ENCODE measurements around the gene SORT1. TPM values are rescaled to one million over a fixed set of nuclear protein-coding genes. Genes with fewer than 3 reads are reported as not detected.

SORT1 gene
- total RNA-seq, 1 donor from 2014 or later = 0.20 TPM

DNA sequence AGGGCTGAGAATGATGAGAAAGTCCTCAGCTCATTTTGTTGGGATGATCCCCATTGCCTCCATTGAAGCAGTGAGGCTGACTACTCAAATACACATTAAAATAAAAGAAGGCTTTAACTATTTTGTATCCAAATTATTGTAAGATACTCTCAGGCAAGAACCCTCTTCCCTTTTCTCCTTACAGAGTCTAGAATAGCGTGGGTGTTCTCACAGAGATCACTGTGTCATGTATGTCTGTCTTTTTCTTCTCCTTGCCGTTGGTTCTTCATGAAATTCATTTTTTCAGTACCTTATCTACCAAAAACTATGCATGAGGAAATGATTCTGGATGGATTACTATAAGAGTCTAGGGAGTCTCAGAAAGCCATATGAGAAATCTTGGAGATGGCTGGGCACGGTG is 30.1 kb downstream of the SORT1 start:
- no peaks in the 10 kb centered on the region for H3K9me3 Mint-ChIP-seq
- intact Hi-C loops (cut with micrococcal nuclease) = no loop called here
- DNase-seq (no peak), ATAC-seq (ENCODE audit: low read depth) (no peak)
- ChIA-PET CTCF (no interaction called here), POLR2A (no interaction called here)
- H3K27me3 Mint-ChIP-seq = peaks cover 34% of the 10 kb centered on the region
- no peak overlapping the region for H3K4me3 Mint-ChIP-seq
- no peaks in the 10 kb centered on the region for H3K36me3 Mint-ChIP-seq (ENCODE audit: low read depth)
- peaks cover 2% of the 10 kb centered on the region for H3K4me1 Mint-ChIP-seq
- no peak overlapping the region for H3K27ac Mint-ChIP-seq
- TF ChIP-seq, protein P1, sequence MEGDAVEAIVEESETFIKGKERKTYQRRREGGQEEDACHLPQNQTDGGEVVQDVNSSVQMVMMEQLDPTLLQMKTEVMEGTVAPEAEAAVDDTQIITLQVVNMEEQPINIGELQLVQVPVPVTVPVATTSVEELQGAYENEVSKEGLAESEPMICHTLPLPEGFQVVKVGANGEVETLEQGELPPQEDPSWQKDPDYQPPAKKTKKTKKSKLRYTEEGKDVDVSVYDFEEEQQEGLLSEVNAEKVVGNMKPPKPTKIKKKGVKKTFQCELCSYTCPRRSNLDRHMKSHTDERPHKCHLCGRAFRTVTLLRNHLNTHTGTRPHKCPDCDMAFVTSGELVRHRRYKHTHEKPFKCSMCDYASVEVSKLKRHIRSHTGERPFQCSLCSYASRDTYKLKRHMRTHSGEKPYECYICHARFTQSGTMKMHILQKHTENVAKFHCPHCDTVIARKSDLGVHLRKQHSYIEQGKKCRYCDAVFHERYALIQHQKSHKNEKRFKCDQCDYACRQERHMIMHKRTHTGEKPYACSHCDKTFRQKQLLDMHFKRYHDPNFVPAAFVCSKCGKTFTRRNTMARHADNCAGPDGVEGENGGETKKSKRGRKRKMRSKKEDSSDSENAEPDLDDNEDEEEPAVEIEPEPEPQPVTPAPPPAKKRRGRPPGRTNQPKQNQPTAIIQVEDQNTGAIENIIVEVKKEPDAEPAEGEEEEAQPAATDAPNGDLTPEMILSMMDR (IDR thresholded peaks at IDR 0.05) = no peak

DNA sequence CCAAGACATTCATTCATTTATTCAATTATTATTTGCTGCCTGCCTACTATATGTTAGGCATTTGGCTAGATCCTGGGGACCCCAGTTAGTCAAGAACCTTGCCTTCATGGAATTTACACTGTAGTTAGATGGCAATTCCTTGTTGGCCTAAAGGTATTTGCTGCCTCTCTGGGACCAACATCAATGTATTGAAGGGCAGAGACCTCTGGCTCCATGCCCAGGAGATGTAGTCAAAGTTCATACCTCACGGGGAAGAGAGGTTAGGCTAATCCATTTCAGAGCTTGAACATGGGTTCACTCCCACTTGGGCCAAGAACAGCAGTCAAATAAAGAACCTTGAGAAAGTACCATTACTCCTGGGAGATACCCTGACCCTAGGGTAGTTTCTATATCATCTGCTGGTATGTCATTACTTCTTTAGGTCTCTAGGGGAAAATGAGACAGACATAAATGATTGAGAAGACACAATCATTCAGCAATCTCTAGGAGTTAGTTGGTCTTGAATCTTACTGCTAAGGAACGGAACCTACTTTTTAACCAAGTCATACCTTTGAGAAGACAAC is 32.0 kb downstream of the SORT1 start:
- H3K4me3 Mint-ChIP-seq = no peak overlapping the region
- TF ChIP-seq, protein P1 (IDR thresholded peaks at IDR 0.05) = no peak
- intact Hi-C loops (cut with micrococcal nuclease) = no loop called here
- peaks cover 27% of the 10 kb centered on the region for H3K27me3 Mint-ChIP-seq
- no peaks in the 10 kb centered on the region for H3K4me1 Mint-ChIP-seq
- no peaks in the 10 kb centered on the region for H3K36me3 Mint-ChIP-seq (ENCODE audit: low read depth)
- ATAC-seq (ENCODE audit: low read depth) = no peak
- no peaks in the 10 kb centered on the region for H3K9me3 Mint-ChIP-seq
- ChIA-PET CTCF (no interaction called here), POLR2A (no interaction called here)
- H3K27ac Mint-ChIP-seq = no peak overlapping the region
- DNase-seq = no peak

DNA sequence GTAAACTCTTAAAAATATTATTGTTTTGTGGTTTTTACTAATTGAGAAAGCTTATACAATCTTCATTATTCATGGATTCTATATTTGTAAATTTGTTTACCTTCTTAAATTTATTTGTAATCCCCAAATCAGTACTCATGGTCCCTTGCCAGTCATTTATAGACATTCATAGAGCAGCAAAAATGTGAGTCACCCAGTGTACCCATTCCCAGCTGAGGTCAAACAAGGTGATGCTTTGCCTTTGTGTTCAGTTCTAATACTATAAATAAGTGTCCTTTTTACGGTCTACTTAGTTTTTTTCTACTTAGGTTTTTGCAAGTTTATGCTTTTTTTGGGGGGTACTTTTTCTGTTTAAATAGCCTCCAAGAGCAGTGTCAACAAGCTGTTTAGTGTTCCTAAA is 36.1 kb downstream of the SORT1 start:
- POLR2A ChIA-PET = no interaction called here
- no peak overlapping the region for H3K27ac Mint-ChIP-seq
- TF ChIP-seq, protein P1 (IDR thresholded peaks at IDR 0.05) = no peak
- CTCF ChIA-PET = no interaction called here
- DNase-seq (no peak), ATAC-seq (ENCODE audit: low read depth) (no peak)
- intact Hi-C loops (cut with micrococcal nuclease) = loop anchor here (5.0 kb wide), 1 partner anchor 44 kb away; no protein-coding TSS in a partner anchor
- H3K4me1 Mint-ChIP-seq = no peaks in the 10 kb centered on the region
- H3K9me3 Mint-ChIP-seq = no peaks in the 10 kb centered on the region
- H3K36me3 Mint-ChIP-seq (ENCODE audit: low read depth) = no peaks in the 10 kb centered on the region
- H3K27me3 Mint-ChIP-seq = peaks cover 17% of the 10 kb centered on the region
- no peak overlapping the region for H3K4me3 Mint-ChIP-seq

DNA sequence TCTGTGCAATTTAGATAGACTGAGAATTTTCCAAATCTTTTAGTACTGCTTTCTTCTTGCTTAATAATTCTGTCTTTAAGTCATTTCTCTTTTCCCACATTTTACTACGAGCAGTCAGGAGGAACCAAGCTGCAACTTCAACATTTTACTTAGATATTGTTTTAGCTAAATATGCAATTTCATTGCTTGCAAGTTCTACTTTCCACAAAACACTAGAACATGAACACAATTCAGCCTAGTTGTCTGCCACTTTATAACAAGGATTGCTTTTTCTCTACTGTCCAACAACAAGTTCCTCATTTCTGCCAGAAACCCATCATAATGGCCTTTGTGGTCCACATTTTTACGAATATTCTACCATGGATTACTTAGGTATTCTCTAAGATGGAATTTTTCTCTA is 36.6 kb downstream of the SORT1 start:
- no peak overlapping the region for H3K4me3 Mint-ChIP-seq
- ChIA-PET CTCF (no interaction called here), POLR2A (no interaction called here)
- H3K27ac Mint-ChIP-seq = no peak overlapping the region
- H3K4me1 Mint-ChIP-seq = no peaks in the 10 kb centered on the region
- H3K9me3 Mint-ChIP-seq = no peaks in the 10 kb centered on the region
- no peaks in the 10 kb centered on the region for H3K36me3 Mint-ChIP-seq (ENCODE audit: low read depth)
- TF ChIP-seq, protein P1 (IDR thresholded peaks at IDR 0.05) = no peak
- no peak for ATAC-seq (ENCODE audit: low read depth)
- DNase-seq = no peak
- intact Hi-C loops (cut with micrococcal nuclease) = loop anchor here (5.0 kb wide), 1 partner anchor 44 kb away; no protein-coding TSS in a partner anchor
- H3K27me3 Mint-ChIP-seq = peaks cover 17% of the 10 kb centered on the region

DNA sequence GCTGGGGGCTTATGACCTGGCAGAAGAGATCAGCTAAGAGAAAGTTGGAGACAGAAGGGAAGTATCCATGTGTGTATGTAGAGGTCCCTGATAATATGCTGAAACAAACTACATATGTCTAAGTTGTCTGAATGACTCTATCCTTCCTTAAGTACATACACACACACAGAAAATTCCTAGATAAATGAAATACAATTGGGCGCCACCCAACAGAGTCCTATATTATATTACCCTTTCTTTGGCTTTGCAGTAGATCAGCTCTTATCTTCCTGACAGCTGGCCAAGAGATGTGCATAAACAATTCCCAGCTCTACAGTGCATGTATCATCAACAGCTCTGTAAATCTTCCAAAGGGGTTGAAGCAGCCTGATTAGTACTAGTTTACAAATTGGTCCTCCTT is 40.1 kb downstream of the SORT1 start:
- DNase-seq = no peak
- intact Hi-C loops (cut with micrococcal nuclease) = no loop called here
- Mint-ChIP-seq H3K27ac (no peak overlapping the region), H3K4me1 (no peaks in the 10 kb centered on the region), H3K9me3 (no peaks in the 10 kb centered on the region), H3K27me3 (peaks cover 14% of the 10 kb centered on the region), H3K4me3 (no peak overlapping the region), H3K36me3 (ENCODE audit: low read depth) (no peaks in the 10 kb centered on the region)
- ATAC-seq (ENCODE audit: low read depth) = no peak
- ChIA-PET POLR2A (no interaction called here), CTCF (no interaction called here)
- TF ChIP-seq, protein P1 (IDR thresholded peaks at IDR 0.05) = no peak
